SK-N-SH (cell line): Measurements from ENCODE around the gene C1D.

Experiments used
- GABPA ChIP-seq: IDR thresholded peaks from 2 replicates; pipeline ENCODE4 v1.4.0; 2012; ENCODE audit warnings: low read depth, mild to moderate bottlenecking
- RFX5 ChIP-seq: IDR thresholded peaks from 2 replicates; pipeline ENCODE4 v1.6.1; 2012; ENCODE audit warnings: mild to moderate bottlenecking, improper control_type of control experiment, low read length
- USF2 ChIP-seq: fragments of 150-350 bp; IDR thresholded peaks from 2 replicates; pipeline ENCODE4 v1.6.1; 2017; ENCODE audit warnings: antibody characterized with exemption, low read length, low read depth, borderline replicate concordance
- YY1 ChIP-seq: IDR thresholded peaks from 2 replicates; pipeline ENCODE4 v1.4.0; 2012; ENCODE audit warnings: low read depth, mild to moderate bottlenecking

GRCh38 chr2:68062680-68063387 lies at the start of gene C1D:
- TF ChIP-seq YY1, result peak; percentile 58; the same call in 1 of the 2 replicates
- no peak for TF ChIP-seq RFX5
- peak; percentile 75 for TF ChIP-seq GABPA
- TF ChIP-seq USF2, result no peak
